ENCODE data around the gene ZNF281.
"Not testable (repeated sequence)": the region's sequence is repeated elsewhere in the genome, so short reads cannot be mapped to it uniquely, and the experiment has no call there.

The ZNF281 gene

GRCh38 chr1:200428482-200429205 is 18.8 kb upstream of the ZNF281 start:
- peak; percentile 81 for DNase-seq

GRCh38 chr1:200427744-200428143 is 17.9 kb upstream of the ZNF281 start:
- no peak for DNase-seq

- DNase-seq, result no peak
These were observed 16.4 kb upstream of the ZNF281 start for GRCh38 chr1:200426196-200426595.

- DNase-seq, result no peak
These were observed 13.4 kb upstream of the ZNF281 start for GRCh38 chr1:200423235-200423634.

- DNase-seq, result no peak
These were observed 12.4 kb upstream of the ZNF281 start for GRCh38 chr1:200422211-200422610.

- peak; percentile 99 for DNase-seq
These were observed 6.2 kb upstream of the ZNF281 start for GRCh38 chr1:200415789-200416593.

GRCh38 chr1:200415227-200415626 is 5.4 kb upstream of the ZNF281 start:
- DNase-seq, result peak; percentile 47

GRCh38 chr1:200414657-200415056 is 4.8 kb upstream of the ZNF281 start:
- DNase-seq, result no peak

GRCh38 chr1:200413766-200414165 is 3.9 kb upstream of the ZNF281 start:
- DNase-seq, result not testable (repeated sequence)

GRCh38 chr1:200411406-200412257 is 1.8 kb upstream of the ZNF281 start:
- DNase-seq, result peak; percentile 55

GRCh38 chr1:200410566-200410878 is 686 bp upstream of the ZNF281 start:
- no peak for DNase-seq

GRCh38 chr1:200409203-200409760 is 554 bp downstream of the ZNF281 start:
- DNase-seq, result peak; percentile 47

GRCh38 chr1:200406161-200406797 is 3.6 kb downstream of the ZNF281 start:
- DNase-seq, result no peak

- DNase-seq, result no peak
These were observed 4.6 kb downstream of the ZNF281 start for GRCh38 chr1:200405264-200405663.

GRCh38 chr1:200401708-200402107 is 8.1 kb downstream of the ZNF281 start:
- no peak for DNase-seq

- DNase-seq, result no peak
These were observed 8.6 kb downstream of the ZNF281 start for GRCh38 chr1:200401263-200401662.

GRCh38 chr1:200400556-200400955 is 9.3 kb downstream of the ZNF281 start:
- DNase-seq, result no peak

GRCh38 chr1:200399860-200400259 is 10.0 kb downstream of the ZNF281 start:
- DNase-seq, result no peak

GRCh38 chr1:200398373-200398772 is 11.5 kb downstream of the ZNF281 start:
- DNase-seq, result no peak

GRCh38 chr1:200392625-200393185 is 17.1 kb downstream of the ZNF281 start:
- DNase-seq, result no peak

GRCh38 chr1:200391747-200392146 is 18.1 kb downstream of the ZNF281 start:
- DNase-seq, result no peak

GRCh38 chr1:200388791-200389190 is 21.0 kb downstream of the ZNF281 start:
- DNase-seq, result no peak
